ENCODE results near the gene CYTL1.

Gene CYTL1

DNA sequence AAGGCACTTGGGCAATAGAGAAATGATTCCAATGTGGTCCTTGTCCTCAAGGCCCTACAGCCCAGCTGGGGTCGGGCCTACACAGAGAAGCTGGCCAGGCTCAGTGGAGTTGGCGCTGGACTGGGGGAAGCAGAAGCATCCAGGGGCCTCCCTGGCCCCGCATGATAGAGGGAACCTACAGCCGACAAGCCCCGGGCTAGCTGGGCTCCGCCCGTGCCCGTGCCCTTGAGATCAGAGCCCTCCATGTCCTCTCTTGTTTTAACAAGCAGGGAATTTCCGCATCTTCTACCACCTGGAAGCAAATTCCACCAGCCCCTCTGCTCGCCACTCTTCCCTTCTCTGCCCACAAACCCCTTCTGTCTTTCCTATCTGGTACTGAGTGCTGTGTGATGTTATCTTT lies 31.6 kb downstream of the CYTL1 start:
- Histone ChIP-seq H3K36me3 (ENCODE audit: insufficient read depth) (no peaks in the 10 kb centered on the region), H3K4me1 (ENCODE audit: low read depth, poor library complexity, severe bottlenecking) (no peaks in the 10 kb centered on the region), H3K27ac (no peak overlapping the region), H4K20me1 (ENCODE audit: insufficient read depth) (no peaks in the 10 kb centered on the region), H3K4me2 (no peak overlapping the region), H3K79me2 (ENCODE audit: insufficient read depth, low read depth) (no peaks in the 10 kb centered on the region), H3K9ac (no peak overlapping the region), H3K27me3 (ENCODE audit: insufficient read depth, low read depth) (no peaks in the 10 kb centered on the region), H3K4me3 (IDR thresholded peaks at IDR 0.05; ENCODE audit: insufficient read depth, low read depth, low read length) (no peak overlapping the region), H2AFZ (ENCODE audit: low read depth) (no peak overlapping the region)
- TF ChIP-seq CTCF (conservative IDR thresholded peaks at IDR 0.05; ENCODE audit: low read depth, low read length): no peak

- TF ChIP-seq CTCF (conservative IDR thresholded peaks at IDR 0.05; ENCODE audit: low read depth, low read length): no peak
- Histone ChIP-seq H3K4me2 (no peak overlapping the region), H3K36me3 (ENCODE audit: insufficient read depth) (no peaks in the 10 kb centered on the region), H3K27me3 (ENCODE audit: insufficient read depth, low read depth) (no peaks in the 10 kb centered on the region), H4K20me1 (ENCODE audit: insufficient read depth) (no peaks in the 10 kb centered on the region), H3K4me3 (IDR thresholded peaks at IDR 0.05; ENCODE audit: insufficient read depth, low read depth, low read length) (no peak overlapping the region), H3K4me1 (ENCODE audit: low read depth, poor library complexity, severe bottlenecking) (no peaks in the 10 kb centered on the region), H3K79me2 (ENCODE audit: insufficient read depth, low read depth) (no peaks in the 10 kb centered on the region), H3K27ac (no peak overlapping the region), H2AFZ (ENCODE audit: low read depth) (no peak overlapping the region), H3K9ac (no peak overlapping the region)
These were observed 32.4 kb downstream of the CYTL1 start for GRCh38 chr4:4986841-4987240.

GRCh38 chr4:4985844-4986243 lies 33.4 kb downstream of the CYTL1 start:
- no peak overlapping the region for H3K4me2 ChIP-seq
- H3K27ac ChIP-seq: no peak overlapping the region

DNA sequence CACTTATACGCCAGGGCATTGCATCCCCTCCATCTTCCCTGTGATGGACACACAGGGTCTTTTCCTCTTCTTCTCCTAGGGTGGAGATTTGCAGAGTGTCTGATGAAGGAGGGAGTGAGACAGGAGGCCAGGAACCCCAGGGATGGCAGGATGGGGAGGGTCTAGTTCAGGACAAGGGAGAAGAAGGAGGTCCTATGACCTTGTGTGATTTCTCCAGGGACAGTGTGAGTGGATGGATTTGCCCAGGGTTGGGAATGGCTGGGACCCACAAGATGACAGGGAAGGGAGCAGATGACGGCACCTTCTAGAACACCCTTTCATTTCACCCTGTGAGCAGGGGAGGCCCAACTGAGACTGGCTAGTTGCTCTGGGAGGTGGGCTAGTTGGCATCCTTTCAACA lies 34.2 kb downstream of the CYTL1 start:
- no peak overlapping the region for H3K4me3 ChIP-seq (IDR thresholded peaks at IDR 0.05; ENCODE audit: insufficient read depth, low read depth, low read length)
- no peaks in the 10 kb centered on the region for H3K79me2 ChIP-seq (ENCODE audit: insufficient read depth, low read depth)
- H2AFZ ChIP-seq (ENCODE audit: low read depth): no peak overlapping the region
- H4K20me1 ChIP-seq (ENCODE audit: insufficient read depth): no peaks in the 10 kb centered on the region
- H3K27ac ChIP-seq: no peak overlapping the region
- H3K4me1 ChIP-seq (ENCODE audit: low read depth, poor library complexity, severe bottlenecking): no peaks in the 10 kb centered on the region
- no peak for TF ChIP-seq CTCF (conservative IDR thresholded peaks at IDR 0.05; ENCODE audit: low read depth, low read length)
- no peak overlapping the region for H3K9ac ChIP-seq
- H3K4me2 ChIP-seq: no peak overlapping the region
- H3K36me3 ChIP-seq (ENCODE audit: insufficient read depth): no peaks in the 10 kb centered on the region
- H3K27me3 ChIP-seq (ENCODE audit: insufficient read depth, low read depth): no peaks in the 10 kb centered on the region

More at GRCh38 chr4:4985844-4986243, 33.4 kb downstream of the CYTL1 start:
- no peak for TF ChIP-seq CTCF (conservative IDR thresholded peaks at IDR 0.05; ENCODE audit: low read depth, low read length)
- Histone ChIP-seq H3K4me3 (IDR thresholded peaks at IDR 0.05; ENCODE audit: insufficient read depth, low read depth, low read length) (no peak overlapping the region), H2AFZ (ENCODE audit: low read depth) (no peak overlapping the region), H3K36me3 (ENCODE audit: insufficient read depth) (no peaks in the 10 kb centered on the region), H4K20me1 (ENCODE audit: insufficient read depth) (no peaks in the 10 kb centered on the region), H3K9ac (no peak overlapping the region), H3K4me1 (ENCODE audit: low read depth, poor library complexity, severe bottlenecking) (no peaks in the 10 kb centered on the region), H3K27me3 (ENCODE audit: insufficient read depth, low read depth) (no peaks in the 10 kb centered on the region), H3K79me2 (ENCODE audit: insufficient read depth, low read depth) (no peaks in the 10 kb centered on the region)
